Epithelial cell of esophagus (primary cell): ENCODE results near the gene KIF7.

ENCODE experiments used
- DNase-seq: peaks from one replicate; pipeline ENCODE4 v3.0.0; 2010; ENCODE audit warnings: low read depth
- H3K4me3 ChIP-seq: 2 replicates; pipeline ENCODE4 v1.5.1; 2011; ENCODE audit warnings: mild to moderate bottlenecking, low read length, control low read depth
- CTCF ChIP-seq: IDR thresholded peaks from 2 replicates; pipeline ENCODE4 v1.5.1; 2011; ENCODE audit warnings: low read depth, mild to moderate bottlenecking, low read length, control low read depth, inconsistent platforms; ENCODE audit not compliant: insufficient read depth; ENCODE audit errors: missing control alignments

The KIF7 gene

GRCh38 chr15:89621547-89621946 is 33.7 kb downstream of the KIF7 start:
- TF ChIP-seq CTCF: no peak
- no peak for DNase-seq
- no peak overlapping the region for H3K4me3 ChIP-seq

- no peak for DNase-seq
- no peak overlapping the region for H3K4me3 ChIP-seq
- no peak for TF ChIP-seq CTCF
Measured at GRCh38 chr15:89616228-89616627, 39.0 kb downstream of the KIF7 start.

- H3K4me3 ChIP-seq: no peak overlapping the region
- DNase-seq: no peak
- no peak for TF ChIP-seq CTCF
Measured at GRCh38 chr15:89615135-89615534, 40.1 kb downstream of the KIF7 start.

- TF ChIP-seq CTCF: no peak
- peak; percentile 6 for DNase-seq
- H3K4me3 ChIP-seq: no peak overlapping the region
Measured at GRCh38 chr15:89614164-89614563, 41.1 kb downstream of the KIF7 start.

GRCh38 chr15:89613031-89613430 is 42.2 kb downstream of the KIF7 start:
- no peak overlapping the region for H3K4me3 ChIP-seq
- DNase-seq: no peak
- no peak for TF ChIP-seq CTCF

GRCh38 chr15:89611317-89611716 is 44.0 kb downstream of the KIF7 start:
- no peak overlapping the region for H3K4me3 ChIP-seq
- TF ChIP-seq CTCF: no peak
- DNase-seq: no peak

- no peak for TF ChIP-seq CTCF
- DNase-seq: no peak
- no peak overlapping the region for H3K4me3 ChIP-seq
Measured at GRCh38 chr15:89599021-89599420, 56.2 kb downstream of the KIF7 start.
